Measurements from ENCODE around the gene ACSF2. TPM values are rescaled to one million over a fixed set of nuclear protein-coding genes. Genes with fewer than 3 reads are reported as not detected.

Gene ACSF2
- polyA plus RNA-seq, 1 of the 3 experiments (the other 2 are of a cell fraction), result 46.6 TPM

DNA sequence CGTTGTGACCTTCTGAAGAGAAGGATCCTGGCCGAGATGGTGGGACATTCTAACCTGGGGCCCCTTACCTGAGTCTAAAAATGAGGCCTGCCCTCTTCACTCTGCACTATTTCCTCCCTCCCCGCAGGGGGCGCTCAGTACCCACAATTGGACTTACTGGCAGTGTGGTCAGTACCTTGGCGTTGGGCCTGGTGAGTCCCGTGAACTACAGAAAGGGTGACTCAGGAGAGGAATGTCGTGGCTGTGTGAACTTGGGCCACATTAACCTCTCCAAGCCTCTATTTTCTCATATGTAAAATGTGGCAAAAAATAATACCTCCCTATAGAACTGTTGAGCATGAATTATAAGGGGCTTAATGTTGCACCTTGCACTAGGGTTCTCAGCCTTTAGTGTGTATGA is 56.5 kb downstream of the ACSF2 start (continued):
- no peak for TF ChIP-seq TAF1 (IDR thresholded peaks at IDR 0.05; ENCODE audit: borderline replicate concordance, low read depth, low read length)
- TF ChIP-seq, protein P1, sequence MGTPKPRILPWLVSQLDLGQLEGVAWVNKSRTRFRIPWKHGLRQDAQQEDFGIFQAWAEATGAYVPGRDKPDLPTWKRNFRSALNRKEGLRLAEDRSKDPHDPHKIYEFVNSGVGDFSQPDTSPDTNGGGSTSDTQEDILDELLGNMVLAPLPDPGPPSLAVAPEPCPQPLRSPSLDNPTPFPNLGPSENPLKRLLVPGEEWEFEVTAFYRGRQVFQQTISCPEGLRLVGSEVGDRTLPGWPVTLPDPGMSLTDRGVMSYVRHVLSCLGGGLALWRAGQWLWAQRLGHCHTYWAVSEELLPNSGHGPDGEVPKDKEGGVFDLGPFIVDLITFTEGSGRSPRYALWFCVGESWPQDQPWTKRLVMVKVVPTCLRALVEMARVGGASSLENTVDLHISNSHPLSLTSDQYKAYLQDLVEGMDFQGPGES (IDR thresholded peaks at IDR 0.05; ENCODE audit: low read depth, low read length), result no peak
- TF ChIP-seq POLR2AphosphoS5 (IDR thresholded peaks at IDR 0.05; ENCODE audit: low read depth, low read length), result no peak
- no peak for TF ChIP-seq EZH2phosphoT487 (IDR thresholded peaks at IDR 0.05; ENCODE audit: borderline replicate concordance, low read depth)
- TF ChIP-seq, protein P2, sequence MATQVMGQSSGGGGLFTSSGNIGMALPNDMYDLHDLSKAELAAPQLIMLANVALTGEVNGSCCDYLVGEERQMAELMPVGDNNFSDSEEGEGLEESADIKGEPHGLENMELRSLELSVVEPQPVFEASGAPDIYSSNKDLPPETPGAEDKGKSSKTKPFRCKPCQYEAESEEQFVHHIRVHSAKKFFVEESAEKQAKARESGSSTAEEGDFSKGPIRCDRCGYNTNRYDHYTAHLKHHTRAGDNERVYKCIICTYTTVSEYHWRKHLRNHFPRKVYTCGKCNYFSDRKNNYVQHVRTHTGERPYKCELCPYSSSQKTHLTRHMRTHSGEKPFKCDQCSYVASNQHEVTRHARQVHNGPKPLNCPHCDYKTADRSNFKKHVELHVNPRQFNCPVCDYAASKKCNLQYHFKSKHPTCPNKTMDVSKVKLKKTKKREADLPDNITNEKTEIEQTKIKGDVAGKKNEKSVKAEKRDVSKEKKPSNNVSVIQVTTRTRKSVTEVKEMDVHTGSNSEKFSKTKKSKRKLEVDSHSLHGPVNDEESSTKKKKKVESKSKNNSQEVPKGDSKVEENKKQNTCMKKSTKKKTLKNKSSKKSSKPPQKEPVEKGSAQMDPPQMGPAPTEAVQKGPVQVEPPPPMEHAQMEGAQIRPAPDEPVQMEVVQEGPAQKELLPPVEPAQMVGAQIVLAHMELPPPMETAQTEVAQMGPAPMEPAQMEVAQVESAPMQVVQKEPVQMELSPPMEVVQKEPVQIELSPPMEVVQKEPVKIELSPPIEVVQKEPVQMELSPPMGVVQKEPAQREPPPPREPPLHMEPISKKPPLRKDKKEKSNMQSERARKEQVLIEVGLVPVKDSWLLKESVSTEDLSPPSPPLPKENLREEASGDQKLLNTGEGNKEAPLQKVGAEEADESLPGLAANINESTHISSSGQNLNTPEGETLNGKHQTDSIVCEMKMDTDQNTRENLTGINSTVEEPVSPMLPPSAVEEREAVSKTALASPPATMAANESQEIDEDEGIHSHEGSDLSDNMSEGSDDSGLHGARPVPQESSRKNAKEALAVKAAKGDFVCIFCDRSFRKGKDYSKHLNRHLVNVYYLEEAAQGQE (IDR thresholded peaks at IDR 0.05; ENCODE audit: low read depth, low read length), result no peak
- TF ChIP-seq FOXJ3 (CRISPR knock-in tag; IDR thresholded peaks at IDR 0.05), result no peak
- peak; percentile 78 for TF ChIP-seq SMC3 (IDR thresholded peaks at IDR 0.05; ENCODE audit: low read depth, low read length)
- TF ChIP-seq FOXM1 (IDR thresholded peaks at IDR 0.05; ENCODE audit: low read depth), result no peak
- no peak for TF ChIP-seq TEAD4 (IDR thresholded peaks at IDR 0.05; ENCODE audit: borderline replicate concordance, insufficient read depth)
- TF ChIP-seq, protein P3, sequence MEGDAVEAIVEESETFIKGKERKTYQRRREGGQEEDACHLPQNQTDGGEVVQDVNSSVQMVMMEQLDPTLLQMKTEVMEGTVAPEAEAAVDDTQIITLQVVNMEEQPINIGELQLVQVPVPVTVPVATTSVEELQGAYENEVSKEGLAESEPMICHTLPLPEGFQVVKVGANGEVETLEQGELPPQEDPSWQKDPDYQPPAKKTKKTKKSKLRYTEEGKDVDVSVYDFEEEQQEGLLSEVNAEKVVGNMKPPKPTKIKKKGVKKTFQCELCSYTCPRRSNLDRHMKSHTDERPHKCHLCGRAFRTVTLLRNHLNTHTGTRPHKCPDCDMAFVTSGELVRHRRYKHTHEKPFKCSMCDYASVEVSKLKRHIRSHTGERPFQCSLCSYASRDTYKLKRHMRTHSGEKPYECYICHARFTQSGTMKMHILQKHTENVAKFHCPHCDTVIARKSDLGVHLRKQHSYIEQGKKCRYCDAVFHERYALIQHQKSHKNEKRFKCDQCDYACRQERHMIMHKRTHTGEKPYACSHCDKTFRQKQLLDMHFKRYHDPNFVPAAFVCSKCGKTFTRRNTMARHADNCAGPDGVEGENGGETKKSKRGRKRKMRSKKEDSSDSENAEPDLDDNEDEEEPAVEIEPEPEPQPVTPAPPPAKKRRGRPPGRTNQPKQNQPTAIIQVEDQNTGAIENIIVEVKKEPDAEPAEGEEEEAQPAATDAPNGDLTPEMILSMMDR (IDR thresholded peaks at IDR 0.05), result peak; percentile 100
- TF ChIP-seq, protein P4, sequence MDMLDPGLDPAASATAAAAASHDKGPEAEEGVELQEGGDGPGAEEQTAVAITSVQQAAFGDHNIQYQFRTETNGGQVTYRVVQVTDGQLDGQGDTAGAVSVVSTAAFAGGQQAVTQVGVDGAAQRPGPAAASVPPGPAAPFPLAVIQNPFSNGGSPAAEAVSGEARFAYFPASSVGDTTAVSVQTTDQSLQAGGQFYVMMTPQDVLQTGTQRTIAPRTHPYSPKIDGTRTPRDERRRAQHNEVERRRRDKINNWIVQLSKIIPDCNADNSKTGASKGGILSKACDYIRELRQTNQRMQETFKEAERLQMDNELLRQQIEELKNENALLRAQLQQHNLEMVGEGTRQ (IDR thresholded peaks at IDR 0.05; ENCODE audit: borderline replicate concordance, low read depth, low read length), result no peak
- peak; percentile 91 for TF ChIP-seq NFIC (IDR thresholded peaks at IDR 0.05; ENCODE audit: borderline replicate concordance)

DNA sequence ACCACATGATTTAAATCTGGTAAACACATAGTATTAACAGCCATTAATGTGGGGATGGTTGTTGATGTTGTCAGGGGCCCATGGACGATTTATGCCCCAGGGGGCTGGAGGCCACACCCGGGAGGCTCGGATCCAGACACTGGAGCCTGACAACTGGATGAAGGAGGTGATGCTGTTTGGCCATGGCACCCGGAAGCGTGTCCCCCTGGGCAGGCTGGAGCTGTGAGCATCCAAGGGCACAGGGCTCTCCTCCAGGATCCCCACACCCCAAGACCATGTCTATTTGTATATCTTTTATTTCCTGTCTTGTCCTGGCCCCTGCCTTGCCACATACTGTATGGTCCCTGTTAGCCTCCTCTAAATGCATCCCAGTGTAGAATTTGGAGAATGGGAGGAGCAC is 57.2 kb downstream of the ACSF2 start:
- H3K9ac ChIP-seq, result no peak overlapping the region
- no peak for DNase-seq
- H3K27ac ChIP-seq (ENCODE audit: low read depth in 2 of 2, low read length in 1 of 2), result peak overlapping the region in 1 of 2 experiments; percentile 88; a peak in 3 of 4 replicates
- 79% methylated on average over 5 of the region's 5 CpGs for WGBS (ENCODE audit: low lambda C conversion rate)
- no peaks in the 10 kb centered on the region for H3K27me3 ChIP-seq (ENCODE audit: insufficient read depth)
- POLR2A ChIA-PET, result interaction anchor here (0.6 kb wide), 1 partner anchor 143 kb away, joined by 3 read pairs; no protein-coding TSS in a partner anchor
- H4K20me1 ChIP-seq (ENCODE audit: insufficient read depth), result no peaks in the 10 kb centered on the region
- no peak overlapping the region for H3K4me2 ChIP-seq
- peaks cover 23 to 53% of the 10 kb centered on the region in 2 experiments for H3K36me3 ChIP-seq (replicated peaks in 1 of 2; ENCODE audit: control insufficient read depth in 1 of 2, insufficient read depth in 2 of 2, low read length in 1 of 2)
- H3K4me1 ChIP-seq (ENCODE audit: control insufficient read depth in 1 of 2, insufficient read depth in 2 of 2, low read depth in 1 of 2, low read length in 1 of 2), result peaks cover 12 to 18% of the 10 kb centered on the region in 2 experiments; a peak in 3 of 4 replicates
- H2AFZ ChIP-seq (ENCODE audit: low read depth), result no peak overlapping the region
- no peaks in the 10 kb centered on the region for H3K9me2 ChIP-seq
- H3F3A ChIP-seq (replicated peaks; ENCODE audit: insufficient read depth), result peaks cover 11% of the 10 kb centered on the region
- CTCF ChIA-PET, result interaction anchor here (0.6 to 9.8 kb wide), 38 partner anchors 8 to 359 kb away, joined by 3 to 183 read pairs (median 4); partner anchors contain the start of genes CHAD and EPN3
- H3K4me3 ChIP-seq (ENCODE audit: low read depth in 2 of 2, low read length in 1 of 2), result no peak overlapping the region
- H3K79me2 ChIP-seq (ENCODE audit: insufficient read depth), result peaks cover 16% of the 10 kb centered on the region
- no peaks in the 10 kb centered on the region for H3K9me3 ChIP-seq
- TF ChIP-seq, protein P3 (IDR thresholded peaks at IDR 0.05), result no peak
- TF ChIP-seq, protein P5, sequence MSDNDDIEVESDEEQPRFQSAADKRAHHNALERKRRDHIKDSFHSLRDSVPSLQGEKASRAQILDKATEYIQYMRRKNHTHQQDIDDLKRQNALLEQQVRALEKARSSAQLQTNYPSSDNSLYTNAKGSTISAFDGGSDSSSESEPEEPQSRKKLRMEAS (IDR thresholded peaks at IDR 0.05; ENCODE audit: low read depth), result no peak
- TF ChIP-seq EP300 (IDR thresholded peaks at IDR 0.05; ENCODE audit: borderline replicate concordance in 1 of 2, low read depth in 1 of 2, low read length in 1 of 2) (no peak), ELF1 (IDR thresholded peaks at IDR 0.05) (no peak)
- TF ChIP-seq, protein P2 (IDR thresholded peaks at IDR 0.05; ENCODE audit: low read depth, low read length), result no peak

Measured in SK-N-SH (cell line).